K562 (cell line): Measurements from ENCODE around the gene CRABP2. TPM values are rescaled to one million over a fixed set of nuclear protein-coding genes. Genes with fewer than 3 reads are reported as not detected.

Experiments used
- ATAC-seq: fragments of 200-7000 bp; cut with Tn5 transposase; 3 replicates; pipeline ENCODE4 v1.9.1; 2020; ENCODE audit warnings: moderate library complexity
- BruUV-seq: library from RNA; stranded (reverse); fragments of 400-500 nt; replicated peaks from 2 replicates; lab custom pipeline; 2021; lab: Mats Ljungman, UMichigan
- CTCF ChIA-PET: fragments of 300-600 bp; formaldehyde crosslinking; extraction: SDS; loops from one replicate; lab custom pipeline; 2021; ENCODE audit warnings: low intra/inter-chr PET ratio; lab: Yijun Ruan, JAX
- POLR2A ChIA-PET: fragments of 300-600, 350-650 bp; sonication (Branson Sonifier 250); formaldehyde crosslinking; extraction: SDS; loops from one replicate; lab custom pipeline; 2021; ENCODE audit warnings: antibody characterized with exemption, inconsistent platforms; lab: Yijun Ruan, JAX
- DNase-seq, 4 experiments: peaks; one replicate each; pipeline versions ENCODE4 v3.0.0 to v3.0.0-alpha.2; 2011 to 2018; ENCODE audit warnings: low spot score in 3 of 4, mixed read lengths in 3 of 4; ENCODE audit errors: extremely low read depth in 1 of 4
- FAIRE-seq: peaks from 2 replicates; lab custom pipeline; 2011; peaks lifted over from hg19 to GRCh38; lab: Jason Lieb, UNC
- H2AFZ ChIP-seq: 2 replicates; pipeline ENCODE4 v1.6.0; 2011; ENCODE audit warnings: low read depth, low read length, control low read depth, inconsistent platforms
- H3K27ac ChIP-seq: fragments of 200-600 bp; 3 replicates; pipeline ENCODE4 v1.8.0; 2011; ENCODE audit warnings: low read depth, mild to moderate bottlenecking, control low read depth, inconsistent platforms, low read length, moderate library complexity, mixed read lengths; ENCODE audit errors: extremely low read depth
- H3K27me3 ChIP-seq, 2 experiments: fragments of 300-600 bp in 1 of 2; 2 replicates in 1 of 2; 3 replicates in 1 of 2; pipeline versions ENCODE4 v1.6.0 to v1.8.0; 2011; ENCODE audit warnings: inconsistent platforms in 2 of 2, low read length in 2 of 2, mild to moderate bottlenecking in 1 of 2, mixed read lengths in 1 of 2, moderate library complexity in 1 of 2; ENCODE audit not compliant: control insufficient read depth in 2 of 2, insufficient read depth in 2 of 2
- H3K36me3 ChIP-seq: fragments of 300-600 bp; 3 replicates; pipeline ENCODE4 v1.8.0; 2011; ENCODE audit warnings: mild to moderate bottlenecking, low read length, inconsistent platforms; ENCODE audit not compliant: control insufficient read depth, insufficient read depth
- H3K4me1 ChIP-seq, 2 experiments: fragments of 200-600 bp in 1 of 2; replicated peaks in 1 of 2; 2 replicates in 1 of 2; 3 replicates in 1 of 2; pipeline versions ENCODE4 v1.5.1 to v1.8.0; 2011; ENCODE audit warnings: inconsistent platforms in 2 of 2, low read length in 2 of 2, mild to moderate bottlenecking in 1 of 2, mixed read lengths in 1 of 2, moderate library complexity in 1 of 2; ENCODE audit not compliant: control insufficient read depth in 2 of 2, insufficient read depth in 2 of 2
- H3K4me2 ChIP-seq: 2 replicates; pipeline ENCODE4 v1.6.1; 2011; ENCODE audit warnings: low read length, control low read depth, inconsistent platforms, mixed read lengths; ENCODE audit not compliant: insufficient read depth
- H3K4me3 ChIP-seq: fragments of 200-600 bp; sonication (generic), shearing (Covaris generic); 2 replicates; pipeline ENCODE4 v1.5.1; 2016; ENCODE audit warnings: control low read depth, inconsistent platforms
- H3K79me2 ChIP-seq: fragments of 200-600 bp; 3 replicates; pipeline ENCODE4 v1.8.0; 2011; ENCODE audit warnings: low read length, inconsistent platforms; ENCODE audit not compliant: control insufficient read depth, insufficient read depth
- H3K9ac ChIP-seq, 2 experiments: 2 replicates each; pipeline versions ENCODE4 v1.6.0 to v1.6.1; 2011; ENCODE audit warnings: low read depth in 2 of 2, low read length in 2 of 2, control low read depth in 1 of 2, inconsistent platforms in 1 of 2, mild to moderate bottlenecking in 1 of 2, mixed read lengths in 1 of 2; ENCODE audit not compliant: insufficient read depth in 1 of 2
- H3K9me1 ChIP-seq: one replicate; pipeline ENCODE4 v1.6.0; 2011; ENCODE audit warnings: inconsistent platforms, mild to moderate bottlenecking, low read length, moderate library complexity; ENCODE audit not compliant: control insufficient read depth, insufficient read depth
- H3K9me3 ChIP-seq: replicated peaks from 2 replicates; pipeline ENCODE4 v1.5.1; 2011; ENCODE audit warnings: low read depth, low read length, inconsistent platforms; ENCODE audit not compliant: control insufficient read depth, insufficient read depth
- H4K20me1 ChIP-seq: replicated peaks from 2 replicates; pipeline ENCODE4 v1.6.1; 2011; ENCODE audit warnings: low read length, inconsistent platforms, mixed read lengths; ENCODE audit not compliant: control insufficient read depth, insufficient read depth
- CC2D1A ChIP-seq: fragments of 450-650 bp; IDR thresholded peaks from 2 replicates; pipeline ENCODE4 v1.6.1; 2017; ENCODE audit warnings: mild to moderate bottlenecking
- ETV5 ChIP-seq: sonication (generic); formaldehyde crosslinking; IDR thresholded peaks from 2 replicates; pipeline ENCODE4 v1.4.0; 2020; ENCODE audit warnings: low read depth, mild to moderate bottlenecking, missing genetic modification reagents
- KDM1A ChIP-seq, 2 experiments: fragments of 450-650 bp; IDR thresholded peaks; 2 replicates each; pipeline ENCODE4 v1.6.1; 2016; ENCODE audit warnings: mild to moderate bottlenecking in 2 of 2
- MIER1 ChIP-seq: fragments of 450-650 bp; IDR thresholded peaks from 2 replicates; pipeline ENCODE4 v1.6.1; 2016; ENCODE audit warnings: antibody characterized with exemption, mild to moderate bottlenecking, low read depth
- MNT ChIP-seq, 2 experiments: fragments of 450-650 bp; conservative IDR thresholded peaks; 2 replicates each; pipeline ENCODE4 v1.6.1; 2017; ENCODE audit warnings: mild to moderate bottlenecking in 2 of 2, moderate library complexity in 2 of 2
- NR2F6 ChIP-seq: fragments of 450-650 bp; formaldehyde crosslinking; IDR thresholded peaks from 2 replicates; pipeline ENCODE4 v1.4.0; 2020; ENCODE audit warnings: mild to moderate bottlenecking
- POU5F1 ChIP-seq: fragments of 150-350 bp; IDR thresholded peaks from 2 replicates; pipeline ENCODE4 v1.6.1; 2014; ENCODE audit warnings: borderline replicate concordance, low read length, low read depth, mild to moderate bottlenecking; ENCODE audit not compliant: partially characterized antibody
- RAD21 ChIP-seq, 2 experiments: fragments of 250-450 bp in 1 of 2; fragments of 450-650 bp in 1 of 2; sonication (Bioruptor Pico) in 1 of 2; formaldehyde crosslinking in 1 of 2; IDR thresholded peaks in 1 of 2; conservative IDR thresholded peaks in 1 of 2; 2 replicates each; pipeline versions ENCODE4 v1.4.0 to v1.8.0; 2020 to 2022; ENCODE audit warnings: mild to moderate bottlenecking in 2 of 2, moderate library complexity in 1 of 2
- RBM39 ChIP-seq: fragments of 200-400 bp; formaldehyde crosslinking; optimal IDR thresholded peaks from 2 replicates; pipeline ENCODE3; 2018; ENCODE audit warnings: low read depth, low read length
- SIX5 ChIP-seq, 2 experiments: IDR thresholded peaks; 2 replicates each; pipeline ENCODE4 v1.6.1; 2011; ENCODE audit warnings: low read length in 2 of 2, borderline replicate concordance in 1 of 2, low read depth in 1 of 2, mild to moderate bottlenecking in 1 of 2, moderate library complexity in 1 of 2; ENCODE audit not compliant: insufficient read depth in 1 of 2
- TBL1XR1 ChIP-seq, 2 experiments: IDR thresholded peaks; 2 replicates each; pipeline ENCODE4 v1.6.1; 2012; ENCODE audit warnings: improper control_type of control experiment in 2 of 2, low read length in 2 of 2, mild to moderate bottlenecking in 1 of 2
- TEAD1 ChIP-seq, 2 experiments: fragments of 450-650 bp in 1 of 2; sonication (generic) in 1 of 2; formaldehyde crosslinking; IDR thresholded peaks; 2 replicates each; pipeline versions ENCODE4 v1.4.0 to v1.8.0; 2020 to 2022; ENCODE audit warnings: mild to moderate bottlenecking in 2 of 2, missing genetic modification reagents in 1 of 2
- XRCC5 ChIP-seq: fragments of 200-400 bp; formaldehyde crosslinking; IDR thresholded peaks from 2 replicates; pipeline ENCODE4 v1.6.1; 2017; ENCODE audit warnings: low read depth, mild to moderate bottlenecking, low read length
- YY1 ChIP-seq, 3 experiments: IDR thresholded peaks; 2 replicates each; pipeline ENCODE4 v1.6.1; 2011; ENCODE audit warnings: low read length in 2 of 3, mild to moderate bottlenecking in 2 of 3, moderate library complexity in 2 of 3, borderline replicate concordance in 1 of 3, control low read depth in 1 of 3, low read depth in 1 of 3; ENCODE audit not compliant: insufficient read depth in 3 of 3, insufficient replicate concordance in 2 of 3, control insufficient read depth in 1 of 3, insufficient read length in 1 of 3; ENCODE audit errors: extremely low read depth in 1 of 3
- WGBS: fragments of 100-300 bp; shearing (Covaris generic); methylation state at CpG from one replicate; pipeline ENCODE4 v1.1.6; 2016; ENCODE audit warnings: low coverage, mixed read lengths; ENCODE audit not compliant: insufficient coverage; ENCODE audit errors: missing lambda C conversion rate; 5-methylcytosine and 5-hydroxymethylcytosine counted together
- in situ Hi-C: fragments of 300-500 bp; cut with MboI; formaldehyde crosslinking; loops from 4 replicates; pipeline ENCODE4 v1.15.0; 2018; ENCODE audit warnings: inconsistent platforms, mixed read lengths
- intact Hi-C: fragments of 100-400 bp; cut with micrococcal nuclease; formaldehyde crosslinking; loops from 2 replicates; pipeline ENCODE4 v1.14.2; 2022
- polyA plus RNA-seq, 8 experiments: library from polyadenylated mRNA; depleted of rRNA in 4 of 8; stranded (reverse) in 5 of 8; unstranded in 3 of 8; fragments of >200 nt; fragmentation: Nextera tagmentation in 2 of 8; fragmentation: Illumina TruSeq in 1 of 8; extraction: Ambion mirVana in 2 of 8; extraction: Trizol in 1 of 8; gene quantifications; 2 replicates each; pipeline versions ENCODE4 v1.2.1 to v1.2.3, GENCODE V29; 2011 to 2014; ENCODE audit warnings: inconsistent platforms in 1 of 8, missing spikeins in 1 of 8
- total RNA-seq, 7 experiments: library from RNA; depleted of rRNA in 6 of 7; stranded (reverse); fragments of >200 nt in 6 of 7; fragmentation: Illumina TruSeq in 2 of 7; extraction: Trizol in 2 of 7; gene quantifications; 2 replicates each; pipeline versions ENCODE4 v1.2.1 to v1.2.3, GENCODE V29; 2011 to 2021; ENCODE audit warnings: low replicate concordance in 1 of 7
- TF ChIP-seq, protein P1 (sequence below), 3 experiments: IDR thresholded peaks in 2 of 3; conservative IDR thresholded peaks in 1 of 3; 2 replicates each; pipeline ENCODE4 v1.5.1; 2011 to 2012; ENCODE audit warnings: low read length in 3 of 3, mild to moderate bottlenecking in 3 of 3, control low read depth in 2 of 3, improper control_type of control experiment in 1 of 3, inconsistent platforms in 1 of 3, low read depth in 1 of 3, mixed read lengths in 1 of 3, moderate library complexity in 1 of 3; ENCODE audit not compliant: insufficient read depth in 2 of 3

Gene CRABP2
- total and polyA plus RNA-seq, 9 of the 15 experiments (the other 6 are each of a cell fraction or from before 2014, with no cell fraction given), result 0.30 to 2.5 (median 0.82) TPM

- peak; percentile 88 for FAIRE-seq
- TF ChIP-seq, protein P1, sequence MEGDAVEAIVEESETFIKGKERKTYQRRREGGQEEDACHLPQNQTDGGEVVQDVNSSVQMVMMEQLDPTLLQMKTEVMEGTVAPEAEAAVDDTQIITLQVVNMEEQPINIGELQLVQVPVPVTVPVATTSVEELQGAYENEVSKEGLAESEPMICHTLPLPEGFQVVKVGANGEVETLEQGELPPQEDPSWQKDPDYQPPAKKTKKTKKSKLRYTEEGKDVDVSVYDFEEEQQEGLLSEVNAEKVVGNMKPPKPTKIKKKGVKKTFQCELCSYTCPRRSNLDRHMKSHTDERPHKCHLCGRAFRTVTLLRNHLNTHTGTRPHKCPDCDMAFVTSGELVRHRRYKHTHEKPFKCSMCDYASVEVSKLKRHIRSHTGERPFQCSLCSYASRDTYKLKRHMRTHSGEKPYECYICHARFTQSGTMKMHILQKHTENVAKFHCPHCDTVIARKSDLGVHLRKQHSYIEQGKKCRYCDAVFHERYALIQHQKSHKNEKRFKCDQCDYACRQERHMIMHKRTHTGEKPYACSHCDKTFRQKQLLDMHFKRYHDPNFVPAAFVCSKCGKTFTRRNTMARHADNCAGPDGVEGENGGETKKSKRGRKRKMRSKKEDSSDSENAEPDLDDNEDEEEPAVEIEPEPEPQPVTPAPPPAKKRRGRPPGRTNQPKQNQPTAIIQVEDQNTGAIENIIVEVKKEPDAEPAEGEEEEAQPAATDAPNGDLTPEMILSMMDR (IDR thresholded peaks at IDR 0.05 in 2 of 3, conservative IDR thresholded peaks at IDR 0.05 in 1 of 3; ENCODE audit: insufficient read depth in 2 of 3, low read depth in 1 of 3, low read length in 3 of 3), result peak; percentile 78 to 89 (median 80)
- TF ChIP-seq RBM39, result peak; percentile 32
- TF ChIP-seq MIER1, result no peak
- TF ChIP-seq RAD21 (CRISPR knock-in tag; conservative IDR thresholded peaks at IDR 0.05 in 1 of 2, IDR thresholded peaks at IDR 0.05 in 1 of 2), result peak; percentile 82 to 86
- TF ChIP-seq CC2D1A, result peak; percentile 73
- 0 out of 2 replicates have a peak, but pooled peaks have one; percentile 54 for TF ChIP-seq XRCC5
- peak in 1 of 2 experiments; percentile 8; a peak in 1 of 4 replicates for TF ChIP-seq KDM1A (IDR thresholded peaks at IDR 0.05)
- peak; percentile 8 to 26; a peak in 1 of 4 replicates for TF ChIP-seq TEAD1 (CRISPR knock-in tag; IDR thresholded peaks at IDR 0.05)
- TF ChIP-seq SIX5 (IDR thresholded peaks at IDR 0.05; ENCODE audit: borderline replicate concordance in 1 of 2, insufficient read depth in 1 of 2, low read depth in 1 of 2, low read length in 2 of 2), result no peak
- TF ChIP-seq POU5F1, result no peak
- TF ChIP-seq MNT (conservative IDR thresholded peaks at IDR 0.05), result peak; percentile 31 to 37; a peak in 2 of 4 replicates
- TF ChIP-seq ETV5, result 0 out of 2 replicates have a peak, but pooled peaks have one; percentile 32
- no peak for TF ChIP-seq NR2F6 (CRISPR knock-in tag)
- peak in 1 of 2 experiments; percentile 33; a peak in 1 of 4 replicates for TF ChIP-seq TBL1XR1 (IDR thresholded peaks at IDR 0.05; ENCODE audit: low read length in 2 of 2)
- TF ChIP-seq YY1 (IDR thresholded peaks at IDR 0.05; ENCODE audit: borderline replicate concordance in 1 of 3, control insufficient read depth in 1 of 3, extremely low read depth in 1 of 3, insufficient read depth in 3 of 3, insufficient read length in 1 of 3, insufficient replicate concordance in 2 of 3, low read depth in 1 of 3, low read length in 2 of 3), result peak in 1 of 3 experiments; percentile 5
Measured at GRCh38 chr1:156726549-156727226, 21.3 kb upstream of the CRABP2 start.

More at GRCh38 chr1:156726549-156727226, 21.3 kb upstream of the CRABP2 start:
- no peaks in the 10 kb centered on the region; a peak in 1 of 5 replicates for H3K27me3 ChIP-seq
- peak overlapping the region; percentile 76 for H3K4me3 ChIP-seq
- no peaks in the 10 kb centered on the region for H3K9me1 ChIP-seq
- in situ Hi-C loops (loop anchor here (5.0 to 25.0 kb wide), 3 partner anchors 41 to 1414 kb away; partner anchors contain the start of genes FDPS, NTRK1, PKLR and PRCC), intact Hi-C loops (loop anchor here (1.0 to 5.0 kb wide), 8 partner anchors 20 to 196 kb away; partner anchors contain the start of genes LRRC71, NTRK1 and PRCC)
- H3K27ac ChIP-seq, result peak overlapping the region; percentile 82
- H2AFZ ChIP-seq, result no peak overlapping the region
- POLR2A ChIA-PET, result interaction anchor here (0.6 to 5.0 kb wide), 29 partner anchors 12 to 168 kb away, joined by 3 to 60 read pairs (median 4); partner anchors contain the start of genes HDGF, MRPL24, NES and NTRK1
- ATAC-seq (peak; percentile 65), DNase-seq (peak; percentile 43 to 91 (median 65))
- H3K36me3 ChIP-seq, result peaks cover 69% of the 10 kb centered on the region
- under 1% methylated on average over 15 of the region's 15 CpGs for WGBS
- CTCF ChIA-PET, result interaction anchor here (0.6 to 6.9 kb wide), 13 partner anchors 37 to 193 kb away, joined by 3 to 143 read pairs (median 9); partner anchors contain the start of genes HAPLN2, INSRR, NES and NTRK1
- H3K4me1 ChIP-seq, result peaks cover 13 to 17% of the 10 kb centered on the region in 2 experiments; a peak in 4 of 5 replicates
- peak overlapping the region; percentile 91 to 99; a peak in 3 of 4 replicates for H3K9ac ChIP-seq
- H4K20me1 ChIP-seq, result peaks cover 31% of the 10 kb centered on the region
- H3K79me2 ChIP-seq, result peaks cover 84% of the 10 kb centered on the region
- BruUV-seq, result no TSS peak
- peak overlapping the region; percentile 100 for H3K4me2 ChIP-seq
- no peaks in the 10 kb centered on the region for H3K9me3 ChIP-seq
